Activated naive CD4-positive, alpha-beta T cell treated with anti-CD3 and anti-CD28 coated beads for 36 hours (primary cell): ENCODE measurements around the gene PRSS27. TPM values are rescaled to one million over a fixed set of nuclear protein-coding genes. Genes with fewer than 3 reads are reported as not detected.
"Not testable (repeated sequence)": the region's sequence is repeated elsewhere in the genome, so short reads cannot be mapped to it uniquely, and the experiment has no call there.

ENCODE experiments used
- CTCF ChIA-PET: fragments of 350-600 bp; sonication (Branson Sonifier 250); formaldehyde crosslinking; loops from one replicate; lab custom pipeline; 2021; ENCODE audit warnings: antibody characterized with exemption; lab: Charles Lee
- DNase-seq: peaks from one replicate; pipeline ENCODE4 v3.0.0-alpha.2; 2020
- H3K27ac Mint-ChIP-seq: one replicate; pipeline ENCODE4 v1.8.0; 2021; ENCODE audit warnings: mild to moderate bottlenecking, mixed read lengths
- H3K27me3 Mint-ChIP-seq: one replicate; pipeline ENCODE4 v1.8.0; 2021; ENCODE audit warnings: low read depth, mixed read lengths
- H3K36me3 Mint-ChIP-seq: one replicate; pipeline ENCODE4 v1.8.0; 2021; ENCODE audit warnings: low read depth, mixed read lengths
- H3K4me1 Mint-ChIP-seq: one replicate; pipeline ENCODE4 v1.8.0; 2021; ENCODE audit warnings: low read depth, mixed read lengths
- H3K4me3 Mint-ChIP-seq: one replicate; pipeline ENCODE4 v1.8.0; 2021; ENCODE audit warnings: mild to moderate bottlenecking, moderate library complexity, mixed read lengths
- H3K9me3 Mint-ChIP-seq: one replicate; pipeline ENCODE4 v1.8.0; 2021; ENCODE audit warnings: mixed read lengths
- intact Hi-C: fragments of 100-400 bp; cut with micrococcal nuclease; formaldehyde crosslinking; loops from one replicate; pipeline ENCODE4 v1.15.1; 2023
- total RNA-seq, 2 experiments: library from RNA; stranded (reverse); gene quantifications; one replicate each; pipeline ENCODE4 v1.2.3, GENCODE V29; 2021

The PRSS27 gene
- total RNA-seq, 2 experiments from 2014 or later, result 1.7 to 2.4 TPM

- H3K4me1 Mint-ChIP-seq, result no peaks in the 10 kb centered on the region
- no peaks in the 10 kb centered on the region for H3K27me3 Mint-ChIP-seq
- intact Hi-C loops, result no loop called here
- CTCF ChIA-PET, result no interaction called here
- H3K4me3 Mint-ChIP-seq, result no peak overlapping the region
- DNase-seq, result no peak
- H3K36me3 Mint-ChIP-seq, result no peaks in the 10 kb centered on the region
- no peaks in the 10 kb centered on the region for H3K9me3 Mint-ChIP-seq
- H3K27ac Mint-ChIP-seq, result no peak overlapping the region
Measured at GRCh38 chr16:2737238-2737605, 17.2 kb upstream of the PRSS27 start.

- Mint-ChIP-seq H3K36me3 (no peaks in the 10 kb centered on the region), H3K9me3 (no peaks in the 10 kb centered on the region), H3K4me1 (no peaks in the 10 kb centered on the region), H3K27ac (no peak overlapping the region), H3K4me3 (no peak overlapping the region), H3K27me3 (no peaks in the 10 kb centered on the region)
- no peak for DNase-seq
- CTCF ChIA-PET, result no interaction called here
- intact Hi-C loops, result no loop called here
Measured at GRCh38 chr16:2736476-2737237, 16.6 kb upstream of the PRSS27 start.

GRCh38 chr16:2734844-2735515, 15.0 kb upstream of the PRSS27 start:
- no peak for DNase-seq
- no peak overlapping the region for H3K27ac Mint-ChIP-seq
- CTCF ChIA-PET, result no interaction called here
- intact Hi-C loops, result no loop called here
- no peaks in the 10 kb centered on the region for H3K9me3 Mint-ChIP-seq
- H3K36me3 Mint-ChIP-seq, result no peaks in the 10 kb centered on the region
- no peaks in the 10 kb centered on the region for H3K4me1 Mint-ChIP-seq
- H3K4me3 Mint-ChIP-seq, result no peak overlapping the region
- H3K27me3 Mint-ChIP-seq, result no peaks in the 10 kb centered on the region

GRCh38 chr16:2728034-2728433, 8.0 kb upstream of the PRSS27 start:
- intact Hi-C loops, result no loop called here

GRCh38 chr16:2726923-2727322, 6.9 kb upstream of the PRSS27 start:
- DNase-seq, result no peak
- CTCF ChIA-PET, result no interaction called here
- no peak overlapping the region for H3K4me3 Mint-ChIP-seq
- H3K27me3 Mint-ChIP-seq, result peaks cover 2% of the 10 kb centered on the region
- no peaks in the 10 kb centered on the region for H3K9me3 Mint-ChIP-seq
- H3K27ac Mint-ChIP-seq, result no peak overlapping the region
- peaks cover 6% of the 10 kb centered on the region for H3K4me1 Mint-ChIP-seq
- intact Hi-C loops, result no loop called here
- no peaks in the 10 kb centered on the region for H3K36me3 Mint-ChIP-seq

More at GRCh38 chr16:2728034-2728433, 8.0 kb upstream of the PRSS27 start:
- H3K27ac Mint-ChIP-seq, result no peak overlapping the region
- peaks cover 2% of the 10 kb centered on the region for H3K27me3 Mint-ChIP-seq
- no peak for DNase-seq
- H3K4me1 Mint-ChIP-seq, result peaks cover 6% of the 10 kb centered on the region
- H3K9me3 Mint-ChIP-seq, result no peaks in the 10 kb centered on the region
- H3K4me3 Mint-ChIP-seq, result no peak overlapping the region
- CTCF ChIA-PET, result interaction anchor here (0.8 kb wide), 1 partner anchor 18 kb away, joined by 3 read pairs; no protein-coding TSS in a partner anchor
- no peaks in the 10 kb centered on the region for H3K36me3 Mint-ChIP-seq

- no peaks in the 10 kb centered on the region for H3K36me3 Mint-ChIP-seq
- intact Hi-C loops, result loop anchor here (5.0 kb wide), 1 partner anchor 213 kb away; the partner anchor contains the start of gene ATP6V0C
Measured at GRCh38 chr16:2724816-2725348, 4.9 kb upstream of the PRSS27 start.

GRCh38 chr16:2724088-2724676, 4.2 kb upstream of the PRSS27 start:
- Mint-ChIP-seq H3K4me3 (no peak overlapping the region), H3K36me3 (no peaks in the 10 kb centered on the region), H3K4me1 (peaks cover 6% of the 10 kb centered on the region), H3K27me3 (peaks cover 2% of the 10 kb centered on the region), H3K27ac (no peak overlapping the region), H3K9me3 (no peaks in the 10 kb centered on the region)
- CTCF ChIA-PET, result no interaction called here
- no peak for DNase-seq
- intact Hi-C loops, result loop anchor here (5.0 kb wide), 1 partner anchor 212 kb away; the partner anchor contains the start of gene ATP6V0C

More at GRCh38 chr16:2724816-2725348, 4.9 kb upstream of the PRSS27 start:
- peaks cover 2% of the 10 kb centered on the region for H3K27me3 Mint-ChIP-seq
- no peak for DNase-seq
- H3K9me3 Mint-ChIP-seq, result no peaks in the 10 kb centered on the region
- peaks cover 6% of the 10 kb centered on the region for H3K4me1 Mint-ChIP-seq
- no peak overlapping the region for H3K4me3 Mint-ChIP-seq
- CTCF ChIA-PET, result no interaction called here
- no peak overlapping the region for H3K27ac Mint-ChIP-seq

- H3K27me3 Mint-ChIP-seq, H3K36me3 Mint-ChIP-seq, H3K4me1 Mint-ChIP-seq, H3K9me3 Mint-ChIP-seq: not testable (repeated sequence)
- Mint-ChIP-seq H3K27ac (peak overlapping the region; percentile 31), H3K4me3 (peak overlapping the region; percentile 62)
- DNase-seq, result peak; percentile 22
- CTCF ChIA-PET, result interaction anchor here (0.7 kb wide), 2 partner anchors 34 to 146 kb away, joined by 3 to 6 read pairs; no protein-coding TSS in a partner anchor
- intact Hi-C loops, result loop anchor here (1.0 to 5.0 kb wide), 4 partner anchors 31 to 209 kb away; partner anchors contain the start of genes ATP6V0C, KCTD5 and SRRM2
Measured at GRCh38 chr16:2721634-2722173, 1.7 kb upstream of the PRSS27 start.

- CTCF ChIA-PET, result interaction anchor here (1.0 kb wide), 1 partner anchor 9 kb away, joined by 3 read pairs; no protein-coding TSS in a partner anchor
- Mint-ChIP-seq H3K36me3 (no peaks in the 10 kb centered on the region), H3K4me1 (no peaks in the 10 kb centered on the region), H3K27me3 (peaks cover 2% of the 10 kb centered on the region), H3K4me3 (peak overlapping the region; percentile 82), H3K27ac (peak overlapping the region; percentile 85), H3K9me3 (no peaks in the 10 kb centered on the region)
- DNase-seq, result peak; percentile 92
- intact Hi-C loops, result loop anchor here (1.0 to 5.0 kb wide), 4 partner anchors 31 to 209 kb away; partner anchors contain the start of genes ATP6V0C, KCTD5 and SRRM2
Measured at GRCh38 chr16:2720719-2721633, 952 bp upstream of the PRSS27 start.

GRCh38 chr16:2719328-2720063, 528 bp downstream of the PRSS27 start:
- Mint-ChIP-seq H3K9me3 (no peaks in the 10 kb centered on the region), H3K27ac (no peak overlapping the region), H3K36me3 (no peaks in the 10 kb centered on the region), H3K4me3 (peak overlapping the region; percentile 53), H3K27me3 (peaks cover 2% of the 10 kb centered on the region), H3K4me1 (peaks cover 6% of the 10 kb centered on the region)
- intact Hi-C loops, result loop anchor here (5.0 kb wide), 1 partner anchor 207 kb away; the partner anchor contains the start of gene ATP6V0C
- DNase-seq, result no peak
- CTCF ChIA-PET, result interaction anchor here (0.7 to 1.0 kb wide), 2 partner anchors 10 to 310 kb away, joined by 3 read pairs; no protein-coding TSS in a partner anchor
